ENCODE data around the gene CAPN15. TPM values are rescaled to one million over a fixed set of nuclear protein-coding genes. Genes with fewer than 3 reads are reported as not detected.
"Not testable (repeated sequence)": the region's sequence is repeated elsewhere in the genome, so short reads cannot be mapped to it uniquely, and the experiment has no call there.

CAPN15 gene
- 49.2 TPM for total RNA-seq
- long read RNA-seq, partial matches to known transcripts: 2 of 6 reads
- long read RNA-seq, other reads (novel, unspliced or antisense): 4 of 6 reads

- peak; percentile 97 for DNase-seq (ENCODE audit: low spot score)
Observed at GRCh38 chr16:527015-527903, at the start of gene CAPN15. Gene CAPN15, plus strand, starts transcription at chr16:527712. Its CDS starts 19,127 bp downstream, at chr16:546839.

- not testable (repeated sequence) for DNase-seq (ENCODE audit: low spot score)
Observed at GRCh38 chr16:478287-478686, 49.2 kb upstream of the CAPN15 start.

GRCh38 chr16:482468-483185 lies 44.9 kb upstream of the CAPN15 start:
- no peak for DNase-seq (ENCODE audit: low spot score)

GRCh38 chr16:483341-484075 lies 44.0 kb upstream of the CAPN15 start:
- DNase-seq (ENCODE audit: low spot score): no peak

GRCh38 chr16:489606-490005 lies 37.9 kb upstream of the CAPN15 start:
- no peak for DNase-seq (ENCODE audit: low spot score)

- no peak for DNase-seq (ENCODE audit: low spot score)
Observed at GRCh38 chr16:490768-491167, 36.7 kb upstream of the CAPN15 start.

GRCh38 chr16:491220-491919 lies 36.1 kb upstream of the CAPN15 start:
- DNase-seq (ENCODE audit: low spot score): no peak

- DNase-seq (ENCODE audit: low spot score): no peak
Observed at GRCh38 chr16:492211-492875, 35.2 kb upstream of the CAPN15 start.

GRCh38 chr16:494676-495075 lies 32.8 kb upstream of the CAPN15 start:
- peak; percentile 93 for DNase-seq (ENCODE audit: low spot score)

- DNase-seq (ENCODE audit: low spot score): no peak
Observed at GRCh38 chr16:495127-495748, 32.3 kb upstream of the CAPN15 start.

GRCh38 chr16:496097-496886 lies 31.2 kb upstream of the CAPN15 start:
- no peak for DNase-seq (ENCODE audit: low spot score)

GRCh38 chr16:497258-497657 lies 30.3 kb upstream of the CAPN15 start:
- DNase-seq (ENCODE audit: low spot score): no peak

GRCh38 chr16:499924-500323 lies 27.6 kb upstream of the CAPN15 start:
- DNase-seq (ENCODE audit: low spot score): no peak

GRCh38 chr16:500709-501108 lies 26.8 kb upstream of the CAPN15 start:
- DNase-seq (ENCODE audit: low spot score): no peak

GRCh38 chr16:502179-502943 lies 25.2 kb upstream of the CAPN15 start:
- DNase-seq (ENCODE audit: low spot score): no peak

GRCh38 chr16:503150-504071 lies 24.1 kb upstream of the CAPN15 start:
- DNase-seq (ENCODE audit: low spot score): no peak

Measured in mesenteric fat pad (tissue), 1 donor.